GM06990 (cell line): Measurements from ENCODE around the gene BCOR.
A peak's percentile ranks its signal among the peaks of the same experiment; 100 is the strongest.

Source experiments
- DNase-seq: peaks from one replicate; pipeline ENCODE4 v3.0.0-alpha.2; 2011; ENCODE audit not compliant: insufficient read length; ENCODE audit errors: extremely low read depth
- H3K27me3 ChIP-seq: replicated peaks from 2 replicates; pipeline ENCODE4 v1.6.0; 2011; ENCODE audit warnings: low read length; ENCODE audit not compliant: control insufficient read depth, insufficient read depth
- H3K36me3 ChIP-seq: 2 replicates; pipeline ENCODE4 v1.5.1; 2011; ENCODE audit warnings: low read length; ENCODE audit not compliant: control insufficient read depth, insufficient read depth
- H3K4me3 ChIP-seq: replicated peaks from 2 replicates; pipeline ENCODE4 v1.5.1; 2011; ENCODE audit warnings: low read depth, mild to moderate bottlenecking, control low read depth, low read length
- TF ChIP-seq, protein P1 (sequence below): IDR thresholded peaks from 2 replicates; pipeline ENCODE4 v1.5.1; 2011; ENCODE audit warnings: low read length, control low read depth, mild to moderate bottlenecking, inconsistent platforms; ENCODE audit not compliant: insufficient read depth, poor library complexity, severe bottlenecking

BCOR gene

DNA sequence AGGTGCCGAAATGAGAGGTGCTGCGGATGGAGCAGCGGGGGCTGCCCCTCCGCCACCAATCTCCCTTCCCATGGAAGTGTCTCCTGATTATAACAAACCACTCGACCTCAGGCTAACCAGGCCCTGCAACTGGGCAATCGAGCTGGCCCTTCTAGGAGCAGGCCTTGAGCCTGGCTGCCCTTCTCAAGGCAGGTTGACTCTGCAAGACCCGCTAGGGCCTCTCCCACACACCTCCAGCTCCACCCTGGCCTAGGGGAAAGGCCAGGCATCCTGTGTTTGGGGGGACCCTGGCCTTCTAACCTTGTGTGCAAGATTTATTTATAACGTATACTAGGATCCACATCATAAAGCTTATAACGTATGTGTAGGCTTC lies 3.7 kb upstream of the BCOR start:
- H3K27me3 ChIP-seq: no peaks in the 10 kb centered on the region
- no peak for DNase-seq
- H3K4me3 ChIP-seq: no peak overlapping the region
- TF ChIP-seq, protein P1, sequence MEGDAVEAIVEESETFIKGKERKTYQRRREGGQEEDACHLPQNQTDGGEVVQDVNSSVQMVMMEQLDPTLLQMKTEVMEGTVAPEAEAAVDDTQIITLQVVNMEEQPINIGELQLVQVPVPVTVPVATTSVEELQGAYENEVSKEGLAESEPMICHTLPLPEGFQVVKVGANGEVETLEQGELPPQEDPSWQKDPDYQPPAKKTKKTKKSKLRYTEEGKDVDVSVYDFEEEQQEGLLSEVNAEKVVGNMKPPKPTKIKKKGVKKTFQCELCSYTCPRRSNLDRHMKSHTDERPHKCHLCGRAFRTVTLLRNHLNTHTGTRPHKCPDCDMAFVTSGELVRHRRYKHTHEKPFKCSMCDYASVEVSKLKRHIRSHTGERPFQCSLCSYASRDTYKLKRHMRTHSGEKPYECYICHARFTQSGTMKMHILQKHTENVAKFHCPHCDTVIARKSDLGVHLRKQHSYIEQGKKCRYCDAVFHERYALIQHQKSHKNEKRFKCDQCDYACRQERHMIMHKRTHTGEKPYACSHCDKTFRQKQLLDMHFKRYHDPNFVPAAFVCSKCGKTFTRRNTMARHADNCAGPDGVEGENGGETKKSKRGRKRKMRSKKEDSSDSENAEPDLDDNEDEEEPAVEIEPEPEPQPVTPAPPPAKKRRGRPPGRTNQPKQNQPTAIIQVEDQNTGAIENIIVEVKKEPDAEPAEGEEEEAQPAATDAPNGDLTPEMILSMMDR: no peak
- no peaks in the 10 kb centered on the region for H3K36me3 ChIP-seq

DNA sequence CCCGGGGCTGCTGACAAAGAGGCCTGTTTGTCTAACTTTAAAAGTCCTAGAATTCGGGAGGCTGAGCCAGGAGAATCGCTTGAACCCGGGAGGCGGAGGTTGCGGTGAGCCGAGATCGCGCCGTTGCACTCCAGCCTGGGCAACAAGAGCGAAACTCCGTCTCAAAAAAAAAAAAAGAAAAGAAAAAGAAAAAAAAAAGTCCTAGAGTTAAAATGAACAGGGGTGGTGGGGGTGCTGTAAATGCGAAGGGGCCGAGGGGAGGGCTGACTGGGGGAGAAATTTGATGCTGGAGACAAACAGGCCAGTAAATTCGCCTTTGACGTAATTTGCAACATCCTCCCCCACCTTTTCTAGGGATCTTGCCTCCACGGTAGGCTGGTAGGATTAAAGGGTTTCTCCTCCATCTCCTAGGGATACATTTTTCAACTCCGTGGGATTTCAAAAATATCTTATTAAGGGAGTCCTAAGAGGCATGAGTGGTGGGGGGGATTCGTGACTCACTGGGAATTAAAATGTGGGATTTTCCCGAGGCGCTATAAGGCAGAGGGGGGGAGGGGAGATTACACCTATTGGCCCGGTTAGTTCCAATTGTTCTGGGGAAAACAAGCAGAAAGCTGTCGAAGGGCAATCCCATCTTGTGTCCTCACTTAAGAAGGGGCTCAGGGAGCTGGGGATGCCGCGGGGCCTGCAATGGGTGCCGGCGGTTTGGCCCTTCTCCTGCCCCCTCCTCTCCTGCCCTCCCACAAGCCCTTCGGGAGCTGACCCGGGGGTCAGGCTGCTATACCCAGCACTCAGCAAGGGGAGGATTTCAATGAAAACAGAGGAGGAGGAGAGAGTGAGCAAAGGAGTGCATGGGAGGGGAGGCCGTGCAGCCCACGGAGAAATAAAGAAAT lies 3.0 kb upstream of the BCOR start:
- H3K27me3 ChIP-seq: no peaks in the 10 kb centered on the region

GRCh38 chrX:40100141-40100536 lies 2.4 kb upstream of the BCOR start:
- Histone ChIP-seq H3K27me3 (no peaks in the 10 kb centered on the region), H3K36me3 (no peaks in the 10 kb centered on the region), H3K4me3 (no peak overlapping the region)
- no peak for DNase-seq
- TF ChIP-seq, protein P1: no peak

More for the DNA sequence above, 3.0 kb upstream of the BCOR start:
- Histone ChIP-seq H3K4me3 (no peak overlapping the region), H3K36me3 (no peaks in the 10 kb centered on the region)
- TF ChIP-seq, protein P1: no peak
- DNase-seq: no peak

- no peaks in the 10 kb centered on the region for H3K36me3 ChIP-seq
- H3K4me3 ChIP-seq: peak overlapping the region; percentile 70
- peak; percentile 69 for DNase-seq
- H3K27me3 ChIP-seq: no peaks in the 10 kb centered on the region
- TF ChIP-seq, protein P1: no peak
Observed at GRCh38 chrX:40099055-40099958, 1.5 kb upstream of the BCOR start.

DNA sequence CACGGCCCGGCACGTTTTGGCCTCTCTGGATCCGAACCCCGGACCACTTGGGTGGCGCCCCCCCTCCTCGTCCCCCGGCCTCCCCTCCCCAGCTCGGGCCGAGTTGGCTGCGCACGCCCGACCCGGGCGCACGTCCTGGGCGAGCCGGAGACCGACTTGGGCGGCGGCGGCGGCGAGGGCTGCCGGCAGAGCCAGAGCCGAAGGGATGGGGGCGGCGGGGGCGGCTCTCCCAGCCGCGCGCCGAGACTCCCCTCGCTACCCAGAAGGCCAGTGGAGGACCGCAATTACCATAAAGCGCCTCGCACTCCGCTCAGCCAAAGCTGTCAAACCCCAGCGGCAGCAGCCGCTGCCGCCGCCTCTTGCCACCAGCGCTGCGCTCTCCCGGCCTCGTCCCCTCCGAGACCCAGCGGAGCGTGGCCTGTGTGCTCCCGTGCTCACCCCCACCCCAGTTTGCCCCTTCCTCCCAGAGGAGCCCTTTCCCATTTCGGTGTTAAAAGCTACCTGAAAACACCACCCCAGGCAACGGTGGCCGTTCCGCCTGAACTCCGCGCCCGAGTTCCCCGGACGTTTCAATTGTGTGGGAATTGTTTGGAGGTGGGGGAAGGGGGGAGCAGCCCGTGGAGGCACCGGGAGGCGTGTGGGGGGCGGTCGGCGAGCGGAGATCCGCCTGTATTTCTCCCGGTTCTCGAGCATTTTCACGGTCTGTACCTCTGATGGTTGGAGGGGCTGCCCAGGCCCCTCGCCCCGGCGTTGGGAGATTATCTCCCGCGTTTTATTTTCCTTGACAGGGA lies 701 bp upstream of the BCOR start:
- Histone ChIP-seq H3K4me3 (peak overlapping the region; percentile 70), H3K36me3 (no peaks in the 10 kb centered on the region), H3K27me3 (no peaks in the 10 kb centered on the region)
- TF ChIP-seq, protein P1: no peak
- peak; percentile 69 for DNase-seq
